GM12865 (cell line): Measurements from ENCODE around the gene ARHGAP24.

Experiments
- DNase-seq: peaks from one replicate; pipeline ENCODE4 v3.0.0; 2010; ENCODE audit warnings: low read depth
- H3K4me3 ChIP-seq: 2 replicates; pipeline ENCODE4 v1.5.1; 2011; ENCODE audit warnings: mild to moderate bottlenecking, low read depth, low read length, control low read depth
- CTCF ChIP-seq: IDR thresholded peaks from 2 replicates; pipeline ENCODE4 v1.5.1; 2011; ENCODE audit warnings: low read length, control low read depth, low read depth, inconsistent platforms; ENCODE audit not compliant: insufficient read depth; ENCODE audit errors: missing control alignments

Gene ARHGAP24

GRCh38 chr4:85534120-85534519 is 59.2 kb downstream of the ARHGAP24 start:
- H3K4me3 ChIP-seq: no peak overlapping the region
- no peak for TF ChIP-seq CTCF
- no peak for DNase-seq

- DNase-seq: no peak
- TF ChIP-seq CTCF: no peak
These were observed 68.9 kb downstream of the ARHGAP24 start for GRCh38 chr4:85543832-85544231.

GRCh38 chr4:85544751-85545150 is 69.8 kb downstream of the ARHGAP24 start:
- no peak overlapping the region for H3K4me3 ChIP-seq
- no peak for DNase-seq
- TF ChIP-seq CTCF: no peak

More at GRCh38 chr4:85543832-85544231, 68.9 kb downstream of the ARHGAP24 start:
- no peak overlapping the region for H3K4me3 ChIP-seq

GRCh38 chr4:85548116-85548515 is 73.2 kb downstream of the ARHGAP24 start:
- peak; percentile 19 for TF ChIP-seq CTCF
- DNase-seq: peak; percentile 15
- H3K4me3 ChIP-seq: no peak overlapping the region

GRCh38 chr4:85548841-85549240 is 73.9 kb downstream of the ARHGAP24 start:
- no peak for TF ChIP-seq CTCF
- no peak overlapping the region for H3K4me3 ChIP-seq
- DNase-seq: no peak

GRCh38 chr4:85555206-85555605 is 80.3 kb downstream of the ARHGAP24 start:
- no peak overlapping the region for H3K4me3 ChIP-seq
- TF ChIP-seq CTCF: no peak
- DNase-seq: peak; percentile 72

GRCh38 chr4:85556283-85556682 is 81.3 kb downstream of the ARHGAP24 start:
- no peak overlapping the region for H3K4me3 ChIP-seq
- TF ChIP-seq CTCF: no peak
- DNase-seq: peak; percentile 72
